ENCODE measurements around the gene ANGPTL4.

Gene ANGPTL4

GRCh38 chr19:8357007-8357521 is 6.9 kb upstream of the ANGPTL4 start:
- peak; percentile 52 to 53 for DNase-seq (ENCODE audit: low read depth in 2 of 2)
- TF ChIP-seq CTCF (IDR thresholded peaks at IDR 0.05; ENCODE audit: low read depth, low read length): no peak
- no peak overlapping the region for H3K4me3 ChIP-seq (replicated peaks in 1 of 2; ENCODE audit: low read depth in 2 of 2, low read length in 2 of 2)

- no peak for TF ChIP-seq CTCF (IDR thresholded peaks at IDR 0.05; ENCODE audit: low read depth, low read length)
- no peak overlapping the region for H3K4me3 ChIP-seq (replicated peaks in 1 of 2; ENCODE audit: low read depth in 2 of 2, low read length in 2 of 2)
- no peak for DNase-seq (ENCODE audit: low read depth in 2 of 2)
Observed at GRCh38 chr19:8358948-8359347, 5.0 kb upstream of the ANGPTL4 start.

- no peak for TF ChIP-seq CTCF (IDR thresholded peaks at IDR 0.05; ENCODE audit: low read depth, low read length)
- H3K4me3 ChIP-seq (replicated peaks in 1 of 2; ENCODE audit: low read depth in 2 of 2, low read length in 2 of 2): no peak overlapping the region
- DNase-seq (ENCODE audit: low read depth in 2 of 2): no peak
Observed at GRCh38 chr19:8360196-8360595, 3.8 kb upstream of the ANGPTL4 start.

GRCh38 chr19:8361921-8362793 is 1.8 kb upstream of the ANGPTL4 start:
- peak; percentile 99 for DNase-seq (ENCODE audit: low read depth in 2 of 2)
- TF ChIP-seq CTCF (IDR thresholded peaks at IDR 0.05; ENCODE audit: low read depth, low read length): no peak
- peak overlapping the region in 1 of 2 donors; percentile 18 for H3K4me3 ChIP-seq (replicated peaks in 1 of 2; ENCODE audit: low read depth in 2 of 2, low read length in 2 of 2)

- TF ChIP-seq CTCF (IDR thresholded peaks at IDR 0.05; ENCODE audit: low read depth, low read length): no peak
- peak overlapping the region in 1 of 2 donors; percentile 94 for H3K4me3 ChIP-seq (replicated peaks in 1 of 2; ENCODE audit: low read depth in 2 of 2, low read length in 2 of 2)
Observed at GRCh38 chr19:8366121-8366581, 2.2 kb downstream of the ANGPTL4 start.

GRCh38 chr19:8366961-8367326 is 3.0 kb downstream of the ANGPTL4 start:
- DNase-seq (ENCODE audit: low read depth in 2 of 2): peak; percentile 59 to 85
- no peak for TF ChIP-seq CTCF (IDR thresholded peaks at IDR 0.05; ENCODE audit: low read depth, low read length)
- peak overlapping the region; percentile 3 to 94 for H3K4me3 ChIP-seq (replicated peaks in 1 of 2; ENCODE audit: low read depth in 2 of 2, low read length in 2 of 2)

More at GRCh38 chr19:8366121-8366581, 2.2 kb downstream of the ANGPTL4 start:
- DNase-seq (ENCODE audit: low read depth in 2 of 2): no peak

Data from cardiac fibroblast (primary cell).